Measurements from ENCODE around the gene TUBG1. TPM values are rescaled to one million over a fixed set of nuclear protein-coding genes. Genes with fewer than 3 reads are reported as not detected.
"Not testable (repeated sequence)": the region's sequence is repeated elsewhere in the genome, so short reads cannot be mapped to it uniquely, and the experiment has no call there.

The TUBG1 gene
- total RNA-seq, 1 experiment from 2014 or later, result 27.4 TPM

- peak overlapping the region; percentile 72 for H2AFZ ChIP-seq (ENCODE audit: low read length)
- peak overlapping the region; percentile 87 for H3K4me2 ChIP-seq (ENCODE audit: low read depth, low read length, poor library complexity, severe bottlenecking)
- H3K4me3 ChIP-seq (ENCODE audit: low read length), result peak overlapping the region; percentile 98
- H3K27ac ChIP-seq (ENCODE audit: low read length), result peak overlapping the region; percentile 56
- H3K36me3 ChIP-seq (ENCODE audit: insufficient read depth, low read length), result peaks cover 7% of the 10 kb centered on the region; the same call in 1 of the 2 replicates
- no peaks in the 10 kb centered on the region for H4K20me1 ChIP-seq (ENCODE audit: insufficient read depth, low read depth, low read length)
- no peaks in the 10 kb centered on the region for H3K9me3 ChIP-seq (ENCODE audit: low read length)
- DNase-seq, result peak; percentile 69
- peaks cover 31% of the 10 kb centered on the region for H3K4me1 ChIP-seq (ENCODE audit: low read length)
- H3K27me3 ChIP-seq (ENCODE audit: low read length), result no peaks in the 10 kb centered on the region
- no peaks in the 10 kb centered on the region for H3K9me2 ChIP-seq (replicated peaks; ENCODE audit: insufficient read depth, low read length)
- peaks cover 65% of the 10 kb centered on the region for H3K79me2 ChIP-seq (ENCODE audit: low read length)
- H3K9ac ChIP-seq (ENCODE audit: low read length), result peak overlapping the region; percentile 94
Observed at GRCh38 chr17:42608305-42609181, 940 bp upstream of the TUBG1 start.

GRCh38 chr17:42609814-42610801 lies 625 bp downstream of the TUBG1 start:
- peak overlapping the region; percentile 98 for H3K4me3 ChIP-seq (ENCODE audit: low read length)
- not testable (repeated sequence) for H3K9me2 ChIP-seq (replicated peaks; ENCODE audit: insufficient read depth, low read length); H3K27me3 ChIP-seq (ENCODE audit: low read length); H3K36me3 ChIP-seq (ENCODE audit: insufficient read depth, low read length); H4K20me1 ChIP-seq (ENCODE audit: insufficient read depth, low read depth, low read length); H3K9me3 ChIP-seq (ENCODE audit: low read length)
- DNase-seq, result peak; percentile 60
- H3K27ac ChIP-seq (ENCODE audit: low read length), result peak overlapping the region; percentile 46
- H2AFZ ChIP-seq (ENCODE audit: low read length), result peak overlapping the region; percentile 97
- H3K4me1 ChIP-seq (ENCODE audit: low read length), result peaks cover 31% of the 10 kb centered on the region
- H3K79me2 ChIP-seq (ENCODE audit: low read length), result peaks cover 50% of the 10 kb centered on the region
- peak overlapping the region; percentile 95 for H3K9ac ChIP-seq (ENCODE audit: low read length)
- peak overlapping the region; percentile 99 for H3K4me2 ChIP-seq (ENCODE audit: low read depth, low read length, poor library complexity, severe bottlenecking)

- H3K4me2 ChIP-seq (ENCODE audit: low read depth, low read length, poor library complexity, severe bottlenecking), result no peak overlapping the region
- no peak overlapping the region for H3K27ac ChIP-seq (ENCODE audit: low read length)
- DNase-seq, result no peak
- H3K27me3 ChIP-seq (ENCODE audit: low read length), result no peaks in the 10 kb centered on the region
- no peak overlapping the region for H3K9ac ChIP-seq (ENCODE audit: low read length)
- no peaks in the 10 kb centered on the region for H4K20me1 ChIP-seq (ENCODE audit: insufficient read depth, low read depth, low read length)
- peaks cover 31% of the 10 kb centered on the region for H3K79me2 ChIP-seq (ENCODE audit: low read length)
- no peaks in the 10 kb centered on the region for H3K9me2 ChIP-seq (replicated peaks; ENCODE audit: insufficient read depth, low read length)
- H2AFZ ChIP-seq (ENCODE audit: low read length), result no peak overlapping the region
- peaks cover 12% of the 10 kb centered on the region; the same call in 1 of the 2 replicates for H3K36me3 ChIP-seq (ENCODE audit: insufficient read depth, low read length)
- H3K4me3 ChIP-seq (ENCODE audit: low read length), result no peak overlapping the region
- peaks cover 21% of the 10 kb centered on the region for H3K4me1 ChIP-seq (ENCODE audit: low read length)
- no peaks in the 10 kb centered on the region for H3K9me3 ChIP-seq (ENCODE audit: low read length)
Observed at GRCh38 chr17:42612013-42612412, 2.5 kb downstream of the TUBG1 start.

GRCh38 chr17:42613699-42614295 lies 4.3 kb downstream of the TUBG1 start:
- Histone ChIP-seq H3K4me3 (ENCODE audit: low read length) (no peak overlapping the region), H3K4me2 (ENCODE audit: low read depth, low read length, poor library complexity, severe bottlenecking) (no peak overlapping the region), H3K9me3 (ENCODE audit: low read length) (no peaks in the 10 kb centered on the region), H2AFZ (ENCODE audit: low read length) (no peak overlapping the region), H3K4me1 (ENCODE audit: low read length) (peaks cover 23% of the 10 kb centered on the region), H3K27me3 (ENCODE audit: low read length) (no peaks in the 10 kb centered on the region), H3K79me2 (ENCODE audit: low read length) (peaks cover 13% of the 10 kb centered on the region), H3K36me3 (ENCODE audit: insufficient read depth, low read length) (peaks cover 12% of the 10 kb centered on the region; the same call in 1 of the 2 replicates), H3K27ac (ENCODE audit: low read length) (no peak overlapping the region), H4K20me1 (ENCODE audit: insufficient read depth, low read depth, low read length) (no peaks in the 10 kb centered on the region), H3K9ac (ENCODE audit: low read length) (no peak overlapping the region), H3K9me2 (replicated peaks; ENCODE audit: insufficient read depth, low read length) (no peaks in the 10 kb centered on the region)
- no peak for DNase-seq

- Histone ChIP-seq H4K20me1 (ENCODE audit: insufficient read depth, low read depth, low read length) (no peaks in the 10 kb centered on the region), H3K27me3 (ENCODE audit: low read length) (no peaks in the 10 kb centered on the region), H3K36me3 (ENCODE audit: insufficient read depth, low read length) (0 out of 2 replicates have a peak, but pooled peaks cover 5% of the 10 kb centered on the region), H3K9ac (ENCODE audit: low read length) (0 out of 2 replicates have a peak overlapping the region, but pooled peaks have one; percentile 19), H3K9me3 (ENCODE audit: low read length) (no peaks in the 10 kb centered on the region), H3K9me2 (replicated peaks; ENCODE audit: insufficient read depth, low read length) (no peaks in the 10 kb centered on the region), H3K4me1 (ENCODE audit: low read length) (peaks cover 20% of the 10 kb centered on the region), H3K4me3 (ENCODE audit: low read length) (no peak overlapping the region), H3K4me2 (ENCODE audit: low read depth, low read length, poor library complexity, severe bottlenecking) (peak overlapping the region; percentile 33), H3K27ac (ENCODE audit: low read length) (no peak overlapping the region), H3K79me2 (ENCODE audit: low read length) (no peaks in the 10 kb centered on the region), H2AFZ (ENCODE audit: low read length) (no peak overlapping the region)
- no peak for DNase-seq
Observed at GRCh38 chr17:42617956-42618431, 8.5 kb downstream of the TUBG1 start.

GRCh38 chr17:42618442-42619150 lies 9.1 kb downstream of the TUBG1 start:
- peak; percentile 66 for DNase-seq
- Histone ChIP-seq H4K20me1 (ENCODE audit: insufficient read depth, low read depth, low read length) (no peaks in the 10 kb centered on the region), H3K4me1 (ENCODE audit: low read length) (peaks cover 20% of the 10 kb centered on the region), H2AFZ (ENCODE audit: low read length) (no peak overlapping the region; the same call in 1 of the 2 replicates), H3K27ac (ENCODE audit: low read length) (no peak overlapping the region), H3K9me2 (replicated peaks; ENCODE audit: insufficient read depth, low read length) (no peaks in the 10 kb centered on the region), H3K4me3 (ENCODE audit: low read length) (no peak overlapping the region), H3K36me3 (ENCODE audit: insufficient read depth, low read length) (0 out of 2 replicates have a peak, but pooled peaks cover 5% of the 10 kb centered on the region), H3K9ac (ENCODE audit: low read length) (peak overlapping the region; percentile 19), H3K27me3 (ENCODE audit: low read length) (no peaks in the 10 kb centered on the region), H3K9me3 (ENCODE audit: low read length) (no peaks in the 10 kb centered on the region), H3K79me2 (ENCODE audit: low read length) (no peaks in the 10 kb centered on the region), H3K4me2 (ENCODE audit: low read depth, low read length, poor library complexity, severe bottlenecking) (peak overlapping the region; percentile 33)

- not testable (repeated sequence) for H3K79me2 ChIP-seq (ENCODE audit: low read length); H3K27me3 ChIP-seq (ENCODE audit: low read length); H4K20me1 ChIP-seq (ENCODE audit: insufficient read depth, low read depth, low read length); H3K9me3 ChIP-seq (ENCODE audit: low read length); H3K9ac ChIP-seq (ENCODE audit: low read length); H3K4me3 ChIP-seq (ENCODE audit: low read length); H3K27ac ChIP-seq (ENCODE audit: low read length); H3K36me3 ChIP-seq (ENCODE audit: insufficient read depth, low read length); H3K4me2 ChIP-seq (ENCODE audit: low read depth, low read length, poor library complexity, severe bottlenecking); H2AFZ ChIP-seq (ENCODE audit: low read length); DNase-seq; H3K9me2 ChIP-seq (replicated peaks; ENCODE audit: insufficient read depth, low read length)
- H3K4me1 ChIP-seq (ENCODE audit: low read length), result peaks cover 20% of the 10 kb centered on the region
Observed at GRCh38 chr17:42621987-42622386, 12.5 kb downstream of the TUBG1 start.
